ENCODE measurements around the gene ACSL5. TPM values are rescaled to one million over a fixed set of nuclear protein-coding genes. Genes with fewer than 3 reads are reported as not detected.

The ACSL5 gene
- total and polyA plus RNA-seq, 2 donors (not counting 3 experiments of a cell fraction or from before 2014, with no cell fraction given) = 1.5 to 2.1 TPM

DNA sequence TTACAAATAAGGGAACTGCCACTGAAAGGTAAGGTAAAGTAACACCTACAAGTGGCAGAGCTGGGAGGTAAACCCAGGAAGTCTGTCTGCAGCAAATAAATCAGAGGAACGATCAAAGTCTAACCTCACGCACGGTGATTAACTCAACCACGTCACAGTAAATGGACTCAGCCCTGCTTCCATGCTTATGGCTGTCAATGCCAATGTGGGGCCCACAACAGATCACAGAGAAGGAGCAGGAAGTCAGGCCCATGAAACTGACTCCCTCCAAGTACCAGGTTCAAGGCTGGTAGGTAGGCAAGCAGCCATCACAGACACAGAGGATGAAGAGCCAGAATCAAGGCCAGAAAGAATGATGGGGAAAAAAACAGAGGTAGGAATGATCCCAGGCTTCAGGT is 38.0 kb upstream of the ACSL5 start:
- Histone ChIP-seq H3K9ac (replicated peaks; ENCODE audit: extremely low read depth, insufficient read depth, low read length) (no peak overlapping the region), H3K79me2 (ENCODE audit: control insufficient read depth, insufficient read depth, low read length) (no peaks in the 10 kb centered on the region), H3K4me3 (replicated peaks in 1 of 3; ENCODE audit: insufficient read depth in 1 of 3, low read depth in 1 of 3, low read length in 3 of 3) (no peak overlapping the region), H3K9me1 (replicated peaks; ENCODE audit: control insufficient read depth, extremely low read depth, insufficient read depth, low read length) (no peaks in the 10 kb centered on the region), H2AFZ (ENCODE audit: low read depth, low read length) (no peak overlapping the region), H4K20me1 (replicated peaks; ENCODE audit: control insufficient read depth, extremely low read depth, insufficient read depth, low read length) (no peaks in the 10 kb centered on the region), H3K36me3 (ENCODE audit: control insufficient read depth in 2 of 2, extremely low read depth in 1 of 2, insufficient read depth in 2 of 2, low read length in 2 of 2) (no peaks in the 10 kb centered on the region), H3K27me3 (ENCODE audit: control insufficient read depth in 2 of 2, insufficient read depth in 2 of 2, low read length in 2 of 2) (peaks cover 4 to 7% of the 10 kb centered on the region in 2 experiments), H3K9me3 (replicated peaks; ENCODE audit: control insufficient read depth, insufficient read depth, low read length) (no peaks in the 10 kb centered on the region), H3K4me1 (ENCODE audit: control insufficient read depth, extremely low read depth, insufficient read depth, low read length) (no peaks in the 10 kb centered on the region), H3K27ac (ENCODE audit: insufficient read depth, low read depth, low read length) (no peak overlapping the region), H3K4me2 (ENCODE audit: insufficient read depth, low read length) (no peak overlapping the region)
- DNase-seq (ENCODE audit: low read depth, low spot score) = no peak
- no TSS peak for BruUV-seq (replicated peaks)
- FAIRE-seq = no peak
- intact Hi-C loops (cut with micrococcal nuclease) = no loop called here
- POLR2A ChIA-PET = no interaction called here
- CTCF ChIA-PET = interaction anchor here (1.2 kb wide), 1 partner anchor 90 kb away, joined by 3 read pairs; no protein-coding TSS in a partner anchor
- dilution Hi-C loops (cut with MboI; ENCODE audit: extremely low pct_ligation_motif_present, low sequenced_read_pairs) = no loop called here
- TF ChIP-seq POLR2A (IDR thresholded peaks at IDR 0.05; ENCODE audit: low read depth, low read length) (no peak), MAX (IDR thresholded peaks at IDR 0.05; ENCODE audit: insufficient read depth, insufficient read length) (no peak), EZH2 (IDR thresholded peaks at IDR 0.05; ENCODE audit: borderline replicate concordance, low read depth, low read length, severe bottlenecking) (no peak), FOS (IDR thresholded peaks at IDR 0.05; ENCODE audit: borderline replicate concordance, insufficient read depth, low read length) (no peak), POLR2AphosphoS5 (IDR thresholded peaks at IDR 0.05; ENCODE audit: insufficient read depth, low read depth, low read length) (no peak), JUN (IDR thresholded peaks at IDR 0.05; ENCODE audit: borderline replicate concordance, insufficient read depth, insufficient read length, low read depth) (no peak), CTCF (IDR thresholded peaks at IDR 0.05; ENCODE audit: extremely low read depth in 1 of 2, insufficient read depth in 1 of 2, low read depth in 1 of 2, low read length in 2 of 2) (no peak), GATA2 (IDR thresholded peaks at IDR 0.05; ENCODE audit: insufficient read depth, insufficient read length, low read depth, low read length) (no peak), MYC (IDR thresholded peaks at IDR 0.05; ENCODE audit: low read depth, low read length) (no peak)

Data from endothelial cell of umbilical vein (primary cell).